Measurements from ENCODE around the gene ZNF182. TPM values are rescaled to one million over a fixed set of nuclear protein-coding genes. Genes with fewer than 3 reads are reported as not detected.
A peak's percentile ranks its signal among the peaks of the same experiment; 100 is the strongest.
"Not testable (repeated sequence)": the region's sequence is repeated elsewhere in the genome, so short reads cannot be mapped to it uniquely, and the experiment has no call there.

ZNF182 gene
- total and polyA plus RNA-seq, 2 experiments from 2014 or later, result 3.1 to 4.1 TPM

DNA sequence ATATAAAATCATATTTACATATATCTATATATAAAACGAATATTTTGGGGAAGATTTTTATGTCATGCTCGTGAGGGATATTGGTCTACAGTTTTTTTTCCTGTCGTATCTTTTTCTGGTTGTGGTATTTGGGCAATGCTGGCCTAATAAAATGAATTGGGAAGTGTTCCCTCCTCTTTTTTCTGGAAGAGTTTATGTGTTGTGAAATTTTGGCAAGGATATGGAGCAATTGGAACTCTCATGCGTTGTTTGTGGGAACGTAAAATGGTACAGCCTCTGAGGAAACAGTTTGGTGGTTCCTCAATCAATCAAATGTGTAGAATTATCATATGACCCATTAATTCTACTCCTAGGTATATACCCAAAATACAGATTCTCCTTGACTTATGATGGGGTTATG, 69.8 kb downstream of the ZNF182 start:
- DNase-seq (ENCODE audit: low read depth in 1 of 2, low spot score in 1 of 2), result peak in 1 of 2 donors; percentile 30

DNA sequence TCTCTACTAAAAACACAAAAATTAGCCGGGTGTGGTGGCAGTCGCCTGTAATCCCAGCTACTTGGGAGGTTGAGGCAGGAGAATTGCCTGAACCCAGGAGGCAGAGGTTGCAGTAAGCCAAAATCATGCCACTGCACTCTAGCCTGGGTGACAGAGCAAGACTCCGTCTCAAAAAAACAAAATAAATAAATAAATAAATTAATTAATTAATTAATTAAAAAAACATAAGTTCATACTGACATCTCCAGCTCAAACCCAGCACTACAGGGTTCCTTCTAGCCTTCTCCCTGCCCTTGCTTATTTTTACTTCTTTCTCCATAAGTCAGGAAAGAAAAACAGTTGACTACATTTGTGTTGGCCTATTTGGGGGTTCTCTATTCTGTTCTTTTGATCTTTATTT, 71.8 kb downstream of the ZNF182 start:
- H3K36me3 ChIP-seq; DNase-seq (ENCODE audit: low read depth in 1 of 2, low spot score in 1 of 2); H3K27me3 ChIP-seq; H3K4me3 ChIP-seq; H3K27ac ChIP-seq; H3K9me3 ChIP-seq (ENCODE audit: low read depth): not testable (repeated sequence)
- H3K4me1 ChIP-seq (ENCODE audit: low read depth), result peaks cover 11% of the 10 kb centered on the region

More for the DNA sequence above, 69.8 kb downstream of the ZNF182 start:
- Histone ChIP-seq H3K27ac (no peak overlapping the region), H3K4me1 (ENCODE audit: low read depth) (peaks cover 11% of the 10 kb centered on the region), H3K9me3 (ENCODE audit: low read depth) (no peaks in the 10 kb centered on the region), H3K27me3 (no peaks in the 10 kb centered on the region), H3K4me3 (no peak overlapping the region), H3K36me3 (no peaks in the 10 kb centered on the region)
- TF ChIP-seq, protein P1, sequence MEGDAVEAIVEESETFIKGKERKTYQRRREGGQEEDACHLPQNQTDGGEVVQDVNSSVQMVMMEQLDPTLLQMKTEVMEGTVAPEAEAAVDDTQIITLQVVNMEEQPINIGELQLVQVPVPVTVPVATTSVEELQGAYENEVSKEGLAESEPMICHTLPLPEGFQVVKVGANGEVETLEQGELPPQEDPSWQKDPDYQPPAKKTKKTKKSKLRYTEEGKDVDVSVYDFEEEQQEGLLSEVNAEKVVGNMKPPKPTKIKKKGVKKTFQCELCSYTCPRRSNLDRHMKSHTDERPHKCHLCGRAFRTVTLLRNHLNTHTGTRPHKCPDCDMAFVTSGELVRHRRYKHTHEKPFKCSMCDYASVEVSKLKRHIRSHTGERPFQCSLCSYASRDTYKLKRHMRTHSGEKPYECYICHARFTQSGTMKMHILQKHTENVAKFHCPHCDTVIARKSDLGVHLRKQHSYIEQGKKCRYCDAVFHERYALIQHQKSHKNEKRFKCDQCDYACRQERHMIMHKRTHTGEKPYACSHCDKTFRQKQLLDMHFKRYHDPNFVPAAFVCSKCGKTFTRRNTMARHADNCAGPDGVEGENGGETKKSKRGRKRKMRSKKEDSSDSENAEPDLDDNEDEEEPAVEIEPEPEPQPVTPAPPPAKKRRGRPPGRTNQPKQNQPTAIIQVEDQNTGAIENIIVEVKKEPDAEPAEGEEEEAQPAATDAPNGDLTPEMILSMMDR (IDR thresholded peaks at IDR 0.05; ENCODE audit: low read depth, low read length), result no peak

DNA sequence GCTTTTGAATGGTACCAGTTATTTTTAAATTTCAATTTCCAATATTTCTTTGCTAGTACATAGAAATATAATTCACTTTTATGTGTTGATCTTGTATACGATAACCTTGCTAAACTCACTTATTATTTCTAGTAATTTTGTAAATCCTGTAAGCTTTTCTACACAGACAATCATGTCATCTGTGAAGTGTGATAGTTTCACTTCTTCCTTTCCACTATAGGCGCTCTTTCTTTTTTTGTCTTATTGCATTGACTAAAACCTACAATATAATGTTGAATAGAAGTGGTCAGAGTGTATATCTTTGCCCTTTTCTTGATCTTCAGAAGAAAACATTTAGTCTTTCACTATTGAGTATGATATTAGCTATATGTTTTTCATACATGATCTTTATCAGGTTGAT, 76.6 kb downstream of the ZNF182 start:
- TF ChIP-seq, protein P1 (IDR thresholded peaks at IDR 0.05; ENCODE audit: low read depth, low read length), result no peak
- H3K27me3 ChIP-seq, result no peaks in the 10 kb centered on the region

More for the DNA sequence above, 76.6 kb downstream of the ZNF182 start:
- no peak for DNase-seq (ENCODE audit: low read depth in 1 of 2, low spot score in 1 of 2)
- H3K36me3 ChIP-seq, result no peaks in the 10 kb centered on the region
- no peak overlapping the region for H3K4me3 ChIP-seq
- no peaks in the 10 kb centered on the region for H3K4me1 ChIP-seq (ENCODE audit: low read depth)
- H3K9me3 ChIP-seq (ENCODE audit: low read depth), result no peaks in the 10 kb centered on the region
- H3K27ac ChIP-seq, result no peak overlapping the region

Other genes with a start within 250 kb of the ZNF182 start
- 4.3 and 12.7 TPM in 2 replicates for gene ZNF81, start 167.1 kb downstream of the ZNF182 start, total RNA-seq
- gene ZNF81, start 167.1 kb downstream of the ZNF182 start, polyA plus RNA-seq, result 6.9 and 7.3 TPM in 2 replicates
- gene SPACA5, start 3.0 kb upstream of the ZNF182 start, total RNA-seq, result not detected in 2 replicates
- not detected in 2 replicates for gene SPACA5, start 3.0 kb upstream of the ZNF182 start, polyA plus RNA-seq
- 1.2 and 1.6 TPM in 2 replicates for gene ZNF630, start 67.7 kb upstream of the ZNF182 start, total RNA-seq
- 1.7 and 2.2 TPM in 2 replicates for gene ZNF630, start 67.7 kb upstream of the ZNF182 start, polyA plus RNA-seq
- not detected in 2 replicates for gene SPACA5B, start 126.6 kb upstream of the ZNF182 start, total RNA-seq
- 0.42 TPM in 1 of 2 replicates, not detected in the other for gene SPACA5B, start 126.6 kb upstream of the ZNF182 start, polyA plus RNA-seq
- not detected in 2 replicates for gene SSX5, start 192.8 kb upstream of the ZNF182 start, total RNA-seq
- gene SSX5, start 192.8 kb upstream of the ZNF182 start, polyA plus RNA-seq, result not detected in 2 replicates